Epithelial cell of proximal tubule (primary cell): Measurements from ENCODE around the gene OR13C2. TPM values are rescaled to one million over a fixed set of nuclear protein-coding genes. Genes with fewer than 3 reads are reported as not detected.
"Not testable (repeated sequence)": the region's sequence is repeated elsewhere in the genome, so short reads cannot be mapped to it uniquely, and the experiment has no call there.

Experiments used
- DNase-seq: peaks from one replicate; pipeline ENCODE4 v3.0.0-alpha.2; 2011; ENCODE audit warnings: low read depth
- H3K4me3 ChIP-seq: 2 replicates; pipeline ENCODE4 v1.5.1; 2011; ENCODE audit warnings: low read depth, mild to moderate bottlenecking, low read length
- total RNA-seq: library from RNA; depleted of rRNA; stranded (reverse); fragments of >200 nt; gene quantifications from 2 replicates; pipeline ENCODE4 v1.2.3, GENCODE V29; 2015
- TF ChIP-seq, protein P1 (sequence below): conservative IDR thresholded peaks from 2 replicates; pipeline ENCODE4 v1.5.1; 2012; ENCODE audit warnings: low read depth, mild to moderate bottlenecking, low read length

Gene OR13C2
- total RNA-seq, 1 donor from 2014 or later, result not detected

GRCh38 chr9:104606152-104606551 is 725 bp upstream of the OR13C2 start:
- no peak overlapping the region for H3K4me3 ChIP-seq
- no peak for DNase-seq
- TF ChIP-seq, protein P1, sequence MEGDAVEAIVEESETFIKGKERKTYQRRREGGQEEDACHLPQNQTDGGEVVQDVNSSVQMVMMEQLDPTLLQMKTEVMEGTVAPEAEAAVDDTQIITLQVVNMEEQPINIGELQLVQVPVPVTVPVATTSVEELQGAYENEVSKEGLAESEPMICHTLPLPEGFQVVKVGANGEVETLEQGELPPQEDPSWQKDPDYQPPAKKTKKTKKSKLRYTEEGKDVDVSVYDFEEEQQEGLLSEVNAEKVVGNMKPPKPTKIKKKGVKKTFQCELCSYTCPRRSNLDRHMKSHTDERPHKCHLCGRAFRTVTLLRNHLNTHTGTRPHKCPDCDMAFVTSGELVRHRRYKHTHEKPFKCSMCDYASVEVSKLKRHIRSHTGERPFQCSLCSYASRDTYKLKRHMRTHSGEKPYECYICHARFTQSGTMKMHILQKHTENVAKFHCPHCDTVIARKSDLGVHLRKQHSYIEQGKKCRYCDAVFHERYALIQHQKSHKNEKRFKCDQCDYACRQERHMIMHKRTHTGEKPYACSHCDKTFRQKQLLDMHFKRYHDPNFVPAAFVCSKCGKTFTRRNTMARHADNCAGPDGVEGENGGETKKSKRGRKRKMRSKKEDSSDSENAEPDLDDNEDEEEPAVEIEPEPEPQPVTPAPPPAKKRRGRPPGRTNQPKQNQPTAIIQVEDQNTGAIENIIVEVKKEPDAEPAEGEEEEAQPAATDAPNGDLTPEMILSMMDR, result no peak

DNA sequence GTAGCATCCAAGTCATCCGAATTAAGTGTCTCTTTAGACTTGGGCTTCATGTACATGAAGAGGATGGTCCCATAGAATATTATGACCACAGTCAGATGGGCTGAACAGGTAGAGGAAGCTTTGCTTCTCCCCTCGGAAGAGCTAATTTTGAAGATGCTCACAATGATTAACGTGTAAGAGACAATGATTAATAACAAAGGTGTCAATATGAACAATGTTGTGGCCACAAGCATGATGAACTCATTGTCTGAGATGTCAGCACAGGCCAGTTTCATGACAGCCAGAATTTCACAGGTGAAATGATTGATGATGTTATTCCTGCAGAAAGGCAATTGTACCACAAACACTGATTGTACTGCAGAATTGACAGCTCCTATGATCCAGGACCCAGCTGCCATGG is 626 bp downstream of the OR13C2 start:
- H3K4me3 ChIP-seq, result no peak overlapping the region
- TF ChIP-seq, protein P1, result no peak
- DNase-seq, result no peak

DNA sequence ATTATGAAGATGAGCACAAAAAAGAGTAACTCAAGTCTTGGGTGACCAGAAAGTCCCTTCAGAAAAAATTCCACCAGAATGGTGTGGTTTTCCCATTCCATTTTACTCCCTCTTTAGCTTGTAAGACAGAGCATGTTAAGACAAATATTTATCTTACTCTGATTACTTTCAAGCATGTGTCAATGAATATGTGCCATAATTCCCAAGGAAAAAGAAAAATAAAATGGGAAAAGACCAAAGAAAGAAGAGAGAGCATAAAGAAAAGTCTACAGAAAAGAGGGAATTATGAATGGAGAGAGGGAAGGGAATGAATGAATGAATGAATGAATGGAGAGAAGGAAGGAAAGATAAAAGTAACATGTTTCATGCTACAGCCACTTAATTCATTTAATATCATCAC is 6.1 kb downstream of the OR13C2 start, which contains the start of gene OR13C5:
Gene OR13C5, minus strand, starts transcription at position 101 of the 400 bp plus-strand sequence. Its CDS starts 0 bp downstream, at position 101.
- not testable (repeated sequence) for DNase-seq, H3K4me3 ChIP-seq

DNA sequence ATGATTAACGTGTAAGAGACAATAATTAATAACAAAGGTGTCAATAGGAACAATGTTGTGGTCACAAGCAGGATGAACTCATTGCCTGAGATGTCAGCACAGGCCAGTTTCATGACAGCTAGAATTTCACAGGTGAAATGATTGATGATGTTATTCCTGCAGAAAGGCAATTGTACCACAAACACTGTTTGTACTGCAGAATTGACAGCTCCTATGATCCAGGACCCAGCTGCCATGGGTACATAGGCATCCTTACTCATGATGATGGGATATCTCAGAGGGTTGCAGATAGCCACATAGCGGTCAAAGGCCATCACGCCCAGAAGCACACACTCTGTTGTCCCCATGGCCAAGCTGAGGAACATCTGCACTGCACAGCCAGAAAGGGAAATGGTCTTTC is 6.7 kb downstream of the OR13C2 start:
- not testable (repeated sequence) for DNase-seq, H3K4me3 ChIP-seq

DNA sequence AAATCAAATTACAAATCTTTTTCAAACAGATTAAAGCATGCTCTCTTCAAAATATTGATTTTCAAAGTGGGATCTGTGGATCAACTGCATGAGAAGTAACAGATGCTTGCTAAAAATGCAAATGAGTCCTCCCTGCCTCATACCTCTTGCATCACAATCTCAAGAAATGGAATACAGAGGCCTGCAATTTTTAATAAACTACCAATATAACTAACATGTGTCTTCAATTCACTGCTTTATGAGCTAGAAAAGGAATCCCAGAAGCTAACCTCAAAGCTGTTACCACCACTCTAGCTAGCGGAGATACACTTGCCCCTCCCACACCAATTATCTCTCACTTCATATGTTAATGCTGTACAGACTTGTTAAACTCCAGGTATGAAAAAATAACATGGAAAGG is 15.8 kb downstream of the OR13C2 start:
- TF ChIP-seq, protein P1, result no peak

GRCh38 chr9:104586496-104587180 is 18.8 kb downstream of the OR13C2 start:
- no peak for DNase-seq
- TF ChIP-seq, protein P1, result no peak

More for the DNA sequence above, 15.8 kb downstream of the OR13C2 start:
- DNase-seq, result no peak
- H3K4me3 ChIP-seq, result no peak overlapping the region

GRCh38 chr9:104580562-104580961 is 24.9 kb downstream of the OR13C2 start:
- TF ChIP-seq, protein P1, result no peak
- no peak for DNase-seq
- H3K4me3 ChIP-seq, result no peak overlapping the region

More at GRCh38 chr9:104586496-104587180, 18.8 kb downstream of the OR13C2 start:
- H3K4me3 ChIP-seq, result no peak overlapping the region

GRCh38 chr9:104577263-104577662 is 28.2 kb downstream of the OR13C2 start:
- TF ChIP-seq, protein P1, result no peak
- no peak overlapping the region for H3K4me3 ChIP-seq
- DNase-seq, result no peak
